Right kidney (tissue), 1 donor: Measurements from ENCODE around the gene SYNDIG1.
"Not testable (repeated sequence)": the region's sequence is repeated elsewhere in the genome, so short reads cannot be mapped to it uniquely, and the experiment has no call there.

ENCODE experiments used
- DNase-seq: peaks from one replicate; pipeline ENCODE4 v3.0.0-alpha.2; 2016

Gene SYNDIG1

GRCh38 chr20:24610341-24611115 is 141.1 kb downstream of the SYNDIG1 start:
- no peak for DNase-seq

GRCh38 chr20:24611360-24612140 is 142.1 kb downstream of the SYNDIG1 start:
- no peak for DNase-seq

GRCh38 chr20:24612799-24613775 is 143.7 kb downstream of the SYNDIG1 start:
- DNase-seq = no peak

GRCh38 chr20:24614341-24614740 is 144.9 kb downstream of the SYNDIG1 start:
- DNase-seq = no peak

GRCh38 chr20:24615353-24615752 is 145.9 kb downstream of the SYNDIG1 start:
- DNase-seq = no peak

GRCh38 chr20:24616258-24617079 is 147.0 kb downstream of the SYNDIG1 start:
- DNase-seq = no peak

- no peak for DNase-seq
These were observed 147.6 kb downstream of the SYNDIG1 start for GRCh38 chr20:24617080-24617432.

GRCh38 chr20:24617757-24618450 is 148.5 kb downstream of the SYNDIG1 start:
- DNase-seq = no peak

- DNase-seq = no peak
These were observed 149.3 kb downstream of the SYNDIG1 start for GRCh38 chr20:24618739-24619138.

- no peak for DNase-seq
These were observed 149.8 kb downstream of the SYNDIG1 start for GRCh38 chr20:24619212-24619611.

GRCh38 chr20:24620937-24621519 is 151.6 kb downstream of the SYNDIG1 start:
- DNase-seq = no peak

GRCh38 chr20:24622856-24623255 is 153.4 kb downstream of the SYNDIG1 start:
- no peak for DNase-seq

GRCh38 chr20:24626141-24626540 is 156.7 kb downstream of the SYNDIG1 start:
- DNase-seq = not testable (repeated sequence)

GRCh38 chr20:24627291-24627690 is 157.9 kb downstream of the SYNDIG1 start:
- DNase-seq = no peak

GRCh38 chr20:24627926-24628325 is 158.5 kb downstream of the SYNDIG1 start:
- no peak for DNase-seq

GRCh38 chr20:24628985-24629384 is 159.6 kb downstream of the SYNDIG1 start:
- no peak for DNase-seq

- DNase-seq = no peak
These were observed 160.2 kb downstream of the SYNDIG1 start for GRCh38 chr20:24629668-24630067.

GRCh38 chr20:24630486-24631172 is 161.2 kb downstream of the SYNDIG1 start:
- no peak for DNase-seq

GRCh38 chr20:24631173-24631505 is 161.7 kb downstream of the SYNDIG1 start:
- no peak for DNase-seq

GRCh38 chr20:24632581-24632980 is 163.2 kb downstream of the SYNDIG1 start:
- no peak for DNase-seq
